NB4 (cell line): ENCODE measurements around the gene SLC35F2.

Source experiments
- CTCF ChIP-seq: IDR thresholded peaks from one replicate; pipeline ENCODE4 v1.5.1; 2012; ENCODE audit warnings: low read depth, low read length
- MAX ChIP-seq: IDR thresholded peaks from 2 replicates; pipeline ENCODE4 v1.6.1; 2011; ENCODE audit warnings: low read depth, low read length
- POLR2A ChIP-seq: IDR thresholded peaks from 2 replicates; pipeline ENCODE4 v1.6.1; 2011; ENCODE audit warnings: mild to moderate bottlenecking; ENCODE audit not compliant: insufficient read length; ENCODE audit errors: extremely low read depth

- TF ChIP-seq CTCF (no peak), POLR2A (no peak), MAX (no peak)
These were observed 5.5 kb downstream of the SLC35F2 start for GRCh38 chr11:107853070-107853469.
